Panc1 (cell line): Measurements from ENCODE around the gene CDH23. TPM values are rescaled to one million over a fixed set of nuclear protein-coding genes. Genes with fewer than 3 reads are reported as not detected.

Experiments used
- ATAC-seq: fragments of 200-7000 bp; cut with Tn5 transposase; 2 replicates; pipeline ENCODE4 v1.9.1; 2020; ENCODE audit warnings: mild to moderate bottlenecking, moderate library complexity
- BruUV-seq: library from RNA; stranded (reverse); fragments of 400-500 nt; replicated peaks from 2 replicates; lab custom pipeline; 2021; lab: Mats Ljungman, UMichigan
- CTCF ChIA-PET: fragments of 300-600 bp; sonication (Branson Sonifier 250); formaldehyde crosslinking; loops from one replicate; lab custom pipeline; 2022; ENCODE audit warnings: antibody characterized with exemption; lab: Charles Lee
- POLR2A ChIA-PET: fragments of 300-600 bp; sonication (Branson Sonifier 250); formaldehyde crosslinking; loops from one replicate; lab custom pipeline; 2022; ENCODE audit warnings: antibody characterized with exemption; lab: Charles Lee
- DNase-seq: peaks from one replicate; pipeline ENCODE4 v3.0.0-alpha.2; 2010; ENCODE audit warnings: low read depth, low spot score
- H3K27ac ChIP-seq: 2 replicates; pipeline ENCODE4 v1.5.1; 2011; ENCODE audit warnings: mild to moderate bottlenecking, low read length, inconsistent platforms
- H3K27me3 ChIP-seq: fragments of 200-500 bp; sonication (Bioruptor generic); 2 replicates; pipeline ENCODE4 v1.6.0; 2014; ENCODE audit warnings: low read length, inconsistent platforms; ENCODE audit not compliant: control insufficient read depth, insufficient read depth
- H3K36me3 ChIP-seq: fragments of 200-500 bp; sonication (Bioruptor generic); 2 replicates; pipeline ENCODE4 v1.5.1; 2014; ENCODE audit warnings: inconsistent platforms, mild to moderate bottlenecking, low read length, moderate library complexity; ENCODE audit not compliant: control insufficient read depth, insufficient read depth
- H3K4me1 ChIP-seq: 2 replicates; pipeline ENCODE4 v1.5.1; 2011; ENCODE audit warnings: inconsistent platforms, mild to moderate bottlenecking, low read length, moderate library complexity; ENCODE audit not compliant: control insufficient read depth, insufficient read depth
- H3K4me3 ChIP-seq, 2 experiments: 2 replicates each; pipeline ENCODE4 v1.5.1; 2011 to 2012; ENCODE audit warnings: low read depth in 2 of 2, low read length in 2 of 2, mild to moderate bottlenecking in 2 of 2, inconsistent platforms in 1 of 2, moderate library complexity in 1 of 2
- H3K9me3 ChIP-seq: fragments of 200-500 bp; sonication (Bioruptor generic); 2 replicates; pipeline ENCODE4 v1.5.1; 2014; ENCODE audit warnings: low read depth, mild to moderate bottlenecking, inconsistent platforms, low read length, moderate library complexity; ENCODE audit not compliant: control insufficient read depth, insufficient read depth
- POLR2AphosphoS5 ChIP-seq: IDR thresholded peaks from 2 replicates; pipeline ENCODE4 v1.6.1; 2012; ENCODE audit warnings: mild to moderate bottlenecking, low read depth, low read length, moderate library complexity
- SIN3A ChIP-seq: IDR thresholded peaks from 2 replicates; pipeline ENCODE4 v1.6.1; 2012; ENCODE audit warnings: low read depth, mild to moderate bottlenecking, low read length, moderate library complexity, borderline replicate concordance; ENCODE audit not compliant: insufficient read depth
- TCF7L2 ChIP-seq: IDR thresholded peaks from 2 replicates; pipeline ENCODE4 v1.6.1; 2011; ENCODE audit warnings: mild to moderate bottlenecking, low read depth, low read length, inconsistent platforms
- in situ Hi-C: cut with HindIII; loops from 2 replicates; pipeline ENCODE4 v1.10.0; 2016; ENCODE audit warnings: low sequenced_read_pairs, low pct_unique_long_range_greater_than_20kb
- intact Hi-C: fragments of 100-400 bp; cut with micrococcal nuclease; formaldehyde crosslinking; loops from one replicate; pipeline ENCODE4 v1.10.0; 2022; ENCODE audit not compliant: unreplicated experiment
- total RNA-seq: library from RNA; stranded (reverse); gene quantifications from one replicate; pipeline ENCODE4 v1.2.1, GENCODE V29; 2021; ENCODE audit not compliant: unreplicated experiment
- TF ChIP-seq, protein P1 (sequence below): fragments of 450-650 bp; IDR thresholded peaks from 2 replicates; pipeline ENCODE4 v1.5.1; 2017; ENCODE audit warnings: mild to moderate bottlenecking
- TF ChIP-seq, protein P2 (sequence below), 2 experiments: IDR thresholded peaks; 2 replicates each; pipeline ENCODE4 v1.6.1; 2011 to 2012; ENCODE audit warnings: low read depth in 2 of 2, control low read depth in 1 of 2, low read length in 1 of 2, mild to moderate bottlenecking in 1 of 2, moderate library complexity in 1 of 2; ENCODE audit not compliant: insufficient read depth in 1 of 2

The CDH23 gene
- total RNA-seq, 1 experiment from 2014 or later: 2.7 TPM

DNA sequence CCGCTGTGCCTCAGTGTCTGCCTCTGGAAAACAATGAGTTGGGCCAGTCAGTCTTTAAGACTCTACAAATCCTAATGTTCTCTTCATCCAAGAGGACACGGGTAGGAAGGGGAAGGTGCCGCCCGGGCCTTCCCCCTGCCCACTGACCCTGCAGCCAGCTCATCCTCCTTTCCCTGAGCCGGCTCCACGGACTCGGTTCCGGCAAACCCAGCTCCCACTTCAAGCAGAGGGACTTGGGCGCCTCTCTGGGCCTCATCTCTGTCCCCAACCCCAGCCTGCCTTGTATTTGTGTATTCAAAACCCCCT, 227.2 kb downstream of the CDH23 start:
- DNase-seq (no peak), ATAC-seq (no peak)
- TF ChIP-seq, protein P1, sequence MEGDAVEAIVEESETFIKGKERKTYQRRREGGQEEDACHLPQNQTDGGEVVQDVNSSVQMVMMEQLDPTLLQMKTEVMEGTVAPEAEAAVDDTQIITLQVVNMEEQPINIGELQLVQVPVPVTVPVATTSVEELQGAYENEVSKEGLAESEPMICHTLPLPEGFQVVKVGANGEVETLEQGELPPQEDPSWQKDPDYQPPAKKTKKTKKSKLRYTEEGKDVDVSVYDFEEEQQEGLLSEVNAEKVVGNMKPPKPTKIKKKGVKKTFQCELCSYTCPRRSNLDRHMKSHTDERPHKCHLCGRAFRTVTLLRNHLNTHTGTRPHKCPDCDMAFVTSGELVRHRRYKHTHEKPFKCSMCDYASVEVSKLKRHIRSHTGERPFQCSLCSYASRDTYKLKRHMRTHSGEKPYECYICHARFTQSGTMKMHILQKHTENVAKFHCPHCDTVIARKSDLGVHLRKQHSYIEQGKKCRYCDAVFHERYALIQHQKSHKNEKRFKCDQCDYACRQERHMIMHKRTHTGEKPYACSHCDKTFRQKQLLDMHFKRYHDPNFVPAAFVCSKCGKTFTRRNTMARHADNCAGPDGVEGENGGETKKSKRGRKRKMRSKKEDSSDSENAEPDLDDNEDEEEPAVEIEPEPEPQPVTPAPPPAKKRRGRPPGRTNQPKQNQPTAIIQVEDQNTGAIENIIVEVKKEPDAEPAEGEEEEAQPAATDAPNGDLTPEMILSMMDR: no peak
- TF ChIP-seq, protein P2, sequence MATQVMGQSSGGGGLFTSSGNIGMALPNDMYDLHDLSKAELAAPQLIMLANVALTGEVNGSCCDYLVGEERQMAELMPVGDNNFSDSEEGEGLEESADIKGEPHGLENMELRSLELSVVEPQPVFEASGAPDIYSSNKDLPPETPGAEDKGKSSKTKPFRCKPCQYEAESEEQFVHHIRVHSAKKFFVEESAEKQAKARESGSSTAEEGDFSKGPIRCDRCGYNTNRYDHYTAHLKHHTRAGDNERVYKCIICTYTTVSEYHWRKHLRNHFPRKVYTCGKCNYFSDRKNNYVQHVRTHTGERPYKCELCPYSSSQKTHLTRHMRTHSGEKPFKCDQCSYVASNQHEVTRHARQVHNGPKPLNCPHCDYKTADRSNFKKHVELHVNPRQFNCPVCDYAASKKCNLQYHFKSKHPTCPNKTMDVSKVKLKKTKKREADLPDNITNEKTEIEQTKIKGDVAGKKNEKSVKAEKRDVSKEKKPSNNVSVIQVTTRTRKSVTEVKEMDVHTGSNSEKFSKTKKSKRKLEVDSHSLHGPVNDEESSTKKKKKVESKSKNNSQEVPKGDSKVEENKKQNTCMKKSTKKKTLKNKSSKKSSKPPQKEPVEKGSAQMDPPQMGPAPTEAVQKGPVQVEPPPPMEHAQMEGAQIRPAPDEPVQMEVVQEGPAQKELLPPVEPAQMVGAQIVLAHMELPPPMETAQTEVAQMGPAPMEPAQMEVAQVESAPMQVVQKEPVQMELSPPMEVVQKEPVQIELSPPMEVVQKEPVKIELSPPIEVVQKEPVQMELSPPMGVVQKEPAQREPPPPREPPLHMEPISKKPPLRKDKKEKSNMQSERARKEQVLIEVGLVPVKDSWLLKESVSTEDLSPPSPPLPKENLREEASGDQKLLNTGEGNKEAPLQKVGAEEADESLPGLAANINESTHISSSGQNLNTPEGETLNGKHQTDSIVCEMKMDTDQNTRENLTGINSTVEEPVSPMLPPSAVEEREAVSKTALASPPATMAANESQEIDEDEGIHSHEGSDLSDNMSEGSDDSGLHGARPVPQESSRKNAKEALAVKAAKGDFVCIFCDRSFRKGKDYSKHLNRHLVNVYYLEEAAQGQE (IDR thresholded peaks at IDR 0.05; ENCODE audit: insufficient read depth in 1 of 2, low read depth in 2 of 2, low read length in 1 of 2): no peak
- TF ChIP-seq TCF7L2 (no peak), POLR2AphosphoS5 (no peak), SIN3A (no peak)
- Histone ChIP-seq H3K4me3 (no peak overlapping the region), H3K36me3 (no peaks in the 10 kb centered on the region), H3K27me3 (no peaks in the 10 kb centered on the region; the same call in 1 of the 2 replicates), H3K27ac (no peak overlapping the region), H3K9me3 (no peaks in the 10 kb centered on the region), H3K4me1 (peaks cover 23% of the 10 kb centered on the region)
- no TSS peak for BruUV-seq
- in situ Hi-C loops: no loop called here
- ChIA-PET POLR2A (no interaction called here), CTCF (no interaction called here)
- intact Hi-C loops: no loop called here

DNA sequence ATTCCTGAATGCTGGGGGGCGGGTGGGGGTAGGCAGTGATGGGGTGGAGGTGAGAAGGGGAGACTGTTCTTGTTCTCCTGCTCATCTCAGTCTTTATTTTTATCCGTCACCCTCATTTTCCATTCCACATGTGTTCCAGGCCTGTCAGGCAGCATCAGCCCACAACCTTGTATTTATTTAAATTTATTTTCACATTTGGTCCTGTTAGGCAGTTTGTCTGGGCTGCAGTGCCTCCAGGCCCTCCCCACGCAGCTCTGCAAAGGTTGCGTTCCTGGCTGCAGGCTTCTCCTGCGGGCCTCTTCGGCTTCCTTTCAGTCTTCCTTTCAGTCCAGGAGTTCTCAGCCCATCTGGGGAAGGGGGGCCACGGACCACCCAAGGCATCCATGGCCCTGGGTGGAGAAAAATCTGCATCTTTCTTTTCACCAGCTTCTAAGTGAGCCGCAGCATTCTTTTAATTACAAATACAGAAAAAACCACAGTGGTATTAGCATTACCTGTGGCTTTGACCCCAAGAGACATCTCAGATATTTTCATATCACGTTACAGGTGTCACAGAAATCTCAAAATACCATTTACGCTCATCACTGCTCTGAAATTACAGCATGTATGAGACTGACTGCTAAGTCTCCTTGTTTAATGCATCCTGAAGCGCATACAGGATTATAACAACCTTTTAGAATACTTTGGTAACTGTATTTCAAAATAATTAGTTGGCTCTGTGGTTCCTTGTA, 228.9 kb downstream of the CDH23 start:
- POLR2A ChIA-PET: no interaction called here
- no TSS peak for BruUV-seq
- no peaks in the 10 kb centered on the region; the same call in 1 of the 2 replicates for H3K27me3 ChIP-seq
- H3K27ac ChIP-seq: no peak overlapping the region
- no peak for ATAC-seq
- in situ Hi-C loops (no loop called here), intact Hi-C loops (no loop called here)
- no peaks in the 10 kb centered on the region for H3K9me3 ChIP-seq
- no peaks in the 10 kb centered on the region for H3K36me3 ChIP-seq
- no peak overlapping the region for H3K4me3 ChIP-seq
- DNase-seq: no peak
- peaks cover 23% of the 10 kb centered on the region for H3K4me1 ChIP-seq
- TF ChIP-seq, protein P2 (IDR thresholded peaks at IDR 0.05; ENCODE audit: insufficient read depth in 1 of 2, low read depth in 2 of 2, low read length in 1 of 2): no peak
- TF ChIP-seq SIN3A: no peak
- no peak for TF ChIP-seq POLR2AphosphoS5
- TF ChIP-seq TCF7L2: no peak
- TF ChIP-seq, protein P1: no peak
- CTCF ChIA-PET: no interaction called here
